PC-3 (cell line): ENCODE measurements around the gene GALNT2. TPM values are rescaled to one million over a fixed set of nuclear protein-coding genes. Genes with fewer than 3 reads are reported as not detected.

Source experiments
- ATAC-seq: fragments of 200-7000 bp; cut with Tn5 transposase; 2 replicates; pipeline ENCODE4 v1.9.1; 2020; ENCODE audit warnings: mild to moderate bottlenecking, moderate library complexity
- BruUV-seq: library from RNA; stranded (reverse); fragments of 400-500 nt; replicated peaks from 2 replicates; lab custom pipeline; 2021; lab: Mats Ljungman, UMichigan
- CTCF ChIA-PET: fragments of 300-600 bp; sonication (Branson Sonifier 250); formaldehyde crosslinking; loops from one replicate; lab custom pipeline; 2022; ENCODE audit warnings: antibody characterized with exemption; lab: Charles Lee
- POLR2A ChIA-PET: fragments of 300-600 bp; sonication (Branson Sonifier 250); formaldehyde crosslinking; loops from one replicate; lab custom pipeline; 2022; ENCODE audit warnings: antibody characterized with exemption; ENCODE audit not compliant: unreplicated experiment; lab: Charles Lee
- DNase-seq: peaks from one replicate; pipeline ENCODE4 v3.0.0-alpha.2; 2015
- H2AFZ ChIP-seq: fragments of 300-600 bp; sonication (generic); 2 replicates; pipeline ENCODE4 v1.6.0; 2016; ENCODE audit warnings: antibody characterized with exemption, low read length
- H3F3A ChIP-seq: fragments of 300-600 bp; sonication (generic); one replicate; pipeline ENCODE4 v1.6.0; 2017; ENCODE audit warnings: antibody characterized with exemption, low read length, control low read depth, mild to moderate bottlenecking; ENCODE audit not compliant: unreplicated experiment
- H3K27ac ChIP-seq: fragments of 300-600 bp; sonication (generic); 2 replicates; pipeline ENCODE4 v1.5.1; 2016; ENCODE audit warnings: mild to moderate bottlenecking, low read length
- H3K27me3 ChIP-seq: fragments of 300-600 bp; sonication (generic); 2 replicates; pipeline ENCODE4 v1.6.1; 2016; ENCODE audit warnings: low read length, mixed read lengths
- H3K36me3 ChIP-seq: fragments of 300-600 bp; sonication (generic); 2 replicates; pipeline ENCODE4 v1.6.1; 2016; ENCODE audit warnings: low read depth, mixed run types, low read length, mixed read lengths
- H3K4me1 ChIP-seq: fragments of 300-600 bp; sonication (generic); 2 replicates; pipeline ENCODE4 v1.5.1; 2016; ENCODE audit warnings: low read length; ENCODE audit not compliant: insufficient read depth
- H3K4me2 ChIP-seq: fragments of 300-600 bp; sonication (generic); 2 replicates; pipeline ENCODE4 v1.6.0; 2016; ENCODE audit warnings: low read length
- H3K4me3 ChIP-seq: fragments of 300-600 bp; sonication (generic); 2 replicates; pipeline ENCODE4 v1.5.1; 2016; ENCODE audit warnings: mild to moderate bottlenecking, low read length, mixed read lengths
- H3K79me2 ChIP-seq: fragments of 300-600 bp; sonication (generic); 2 replicates; pipeline ENCODE4 v1.6.1; 2017; ENCODE audit warnings: low read length, mixed read lengths
- H3K9ac ChIP-seq: fragments of 300-600 bp; sonication (generic); 2 replicates; pipeline ENCODE4 v1.6.0; 2016; ENCODE audit warnings: mild to moderate bottlenecking, low read length
- H3K9me2 ChIP-seq: fragments of 300-600 bp; sonication (generic); replicated peaks from 2 replicates; pipeline ENCODE4 v1.6.1; 2016; ENCODE audit warnings: mixed run types, low read length, mixed read lengths
- H3K9me3 ChIP-seq: fragments of 300-600 bp; sonication (generic); 2 replicates; pipeline ENCODE4 v1.6.1; 2016; ENCODE audit warnings: low read length, mixed read lengths
- H4K20me1 ChIP-seq: fragments of 300-600 bp; sonication (generic); 2 replicates; pipeline ENCODE4 v1.6.1; 2016; ENCODE audit warnings: low read length, mixed read lengths
- EZH2 ChIP-seq: fragments of 300-600 bp; sonication (generic); IDR thresholded peaks from one replicate; pipeline ENCODE4 v1.6.1; 2017; ENCODE audit warnings: antibody characterized with exemption, mild to moderate bottlenecking, low read length; ENCODE audit not compliant: unreplicated experiment
- EZH2phosphoT487 ChIP-seq: fragments of 300-600 bp; sonication (generic); IDR thresholded peaks from 2 replicates; pipeline ENCODE4 v1.6.1; 2018; ENCODE audit warnings: mild to moderate bottlenecking, antibody characterized with exemption, low read length, borderline replicate concordance
- intact Hi-C: fragments of 100-400 bp; cut with micrococcal nuclease; formaldehyde crosslinking; loops from 2 replicates; pipeline ENCODE4 v1.9.0; 2023
- total RNA-seq: library from RNA; depleted of rRNA; stranded (reverse); fragments of >200 nt; gene quantifications from 2 replicates; pipeline ENCODE4 v1.2.3, GENCODE V29; 2014
- TF ChIP-seq, protein P1 (sequence below): fragments of 300-600 bp; sonication (generic); conservative IDR thresholded peaks from 2 replicates; pipeline ENCODE4 v1.5.1; 2017; ENCODE audit warnings: antibody characterized with exemption, low read depth, mild to moderate bottlenecking, low read length

GALNT2 gene
- total RNA-seq, 1 experiment from 2014 or later, result 182 TPM

GRCh38 chr1:230255991-230256390 is 189.0 kb downstream of the GALNT2 start:
- no TSS peak for BruUV-seq
- no peak for ATAC-seq

GRCh38 chr1:230256896-230257295 is 189.9 kb downstream of the GALNT2 start:
- DNase-seq (no peak), ATAC-seq (no peak)
- no TSS peak for BruUV-seq
- TF ChIP-seq, protein P1, sequence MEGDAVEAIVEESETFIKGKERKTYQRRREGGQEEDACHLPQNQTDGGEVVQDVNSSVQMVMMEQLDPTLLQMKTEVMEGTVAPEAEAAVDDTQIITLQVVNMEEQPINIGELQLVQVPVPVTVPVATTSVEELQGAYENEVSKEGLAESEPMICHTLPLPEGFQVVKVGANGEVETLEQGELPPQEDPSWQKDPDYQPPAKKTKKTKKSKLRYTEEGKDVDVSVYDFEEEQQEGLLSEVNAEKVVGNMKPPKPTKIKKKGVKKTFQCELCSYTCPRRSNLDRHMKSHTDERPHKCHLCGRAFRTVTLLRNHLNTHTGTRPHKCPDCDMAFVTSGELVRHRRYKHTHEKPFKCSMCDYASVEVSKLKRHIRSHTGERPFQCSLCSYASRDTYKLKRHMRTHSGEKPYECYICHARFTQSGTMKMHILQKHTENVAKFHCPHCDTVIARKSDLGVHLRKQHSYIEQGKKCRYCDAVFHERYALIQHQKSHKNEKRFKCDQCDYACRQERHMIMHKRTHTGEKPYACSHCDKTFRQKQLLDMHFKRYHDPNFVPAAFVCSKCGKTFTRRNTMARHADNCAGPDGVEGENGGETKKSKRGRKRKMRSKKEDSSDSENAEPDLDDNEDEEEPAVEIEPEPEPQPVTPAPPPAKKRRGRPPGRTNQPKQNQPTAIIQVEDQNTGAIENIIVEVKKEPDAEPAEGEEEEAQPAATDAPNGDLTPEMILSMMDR, result no peak
- no peak for TF ChIP-seq EZH2
- TF ChIP-seq EZH2phosphoT487, result no peak
- Histone ChIP-seq H3K27ac (no peak overlapping the region), H3K9me2 (no peaks in the 10 kb centered on the region), H3K9ac (no peak overlapping the region), H3K4me3 (no peak overlapping the region), H2AFZ (no peak overlapping the region), H3K79me2 (no peaks in the 10 kb centered on the region), H3K4me2 (no peak overlapping the region), H3K36me3 (peaks cover 55% of the 10 kb centered on the region), H3F3A (no peaks in the 10 kb centered on the region), H4K20me1 (no peaks in the 10 kb centered on the region), H3K4me1 (no peaks in the 10 kb centered on the region), H3K27me3 (no peaks in the 10 kb centered on the region), H3K9me3 (no peaks in the 10 kb centered on the region)
- intact Hi-C loops, result no loop called here
- POLR2A ChIA-PET, result no interaction called here
- CTCF ChIA-PET, result no interaction called here

More at GRCh38 chr1:230255991-230256390, 189.0 kb downstream of the GALNT2 start:
- POLR2A ChIA-PET, result no interaction called here
- no peaks in the 10 kb centered on the region for H3K27me3 ChIP-seq
- H3K9me3 ChIP-seq, result no peaks in the 10 kb centered on the region
- H4K20me1 ChIP-seq, result no peaks in the 10 kb centered on the region
- H3F3A ChIP-seq, result no peaks in the 10 kb centered on the region
- H3K9me2 ChIP-seq, result no peaks in the 10 kb centered on the region
- peaks cover 60% of the 10 kb centered on the region for H3K36me3 ChIP-seq
- H3K4me3 ChIP-seq, result no peak overlapping the region
- H2AFZ ChIP-seq, result no peak overlapping the region
- CTCF ChIA-PET, result no interaction called here
- DNase-seq, result no peak
- H3K9ac ChIP-seq, result no peak overlapping the region
- no peak overlapping the region for H3K27ac ChIP-seq
- no peaks in the 10 kb centered on the region for H3K4me1 ChIP-seq
- intact Hi-C loops, result no loop called here
- TF ChIP-seq EZH2 (no peak), EZH2phosphoT487 (no peak)
- TF ChIP-seq, protein P1, result no peak
- H3K4me2 ChIP-seq, result no peak overlapping the region
- no peaks in the 10 kb centered on the region for H3K79me2 ChIP-seq

- CTCF ChIA-PET, result no interaction called here
- intact Hi-C loops, result no loop called here
These were observed 192.6 kb downstream of the GALNT2 start for GRCh38 chr1:230259621-230260020.

More at GRCh38 chr1:230259621-230260020, 192.6 kb downstream of the GALNT2 start:
- DNase-seq, result no peak
- no peak for ATAC-seq
- Histone ChIP-seq H3K9me2 (no peaks in the 10 kb centered on the region), H3K4me2 (no peak overlapping the region), H4K20me1 (no peaks in the 10 kb centered on the region), H3K9me3 (no peaks in the 10 kb centered on the region), H2AFZ (no peak overlapping the region), H3K36me3 (peaks cover 66% of the 10 kb centered on the region), H3K27ac (no peak overlapping the region), H3K4me3 (no peak overlapping the region), H3K9ac (no peak overlapping the region), H3K4me1 (no peaks in the 10 kb centered on the region), H3K79me2 (no peaks in the 10 kb centered on the region), H3F3A (no peaks in the 10 kb centered on the region), H3K27me3 (no peaks in the 10 kb centered on the region)
- BruUV-seq, result no TSS peak
- no peak for TF ChIP-seq EZH2
- TF ChIP-seq, protein P1, result no peak
- no peak for TF ChIP-seq EZH2phosphoT487
- POLR2A ChIA-PET, result no interaction called here
